ENCODE measurements around the gene ERMN. TPM values are rescaled to one million over a fixed set of nuclear protein-coding genes. Genes with fewer than 3 reads are reported as not detected.

Gene ERMN
- total RNA-seq, 2 donors from 2014 or later: 0.55 to 0.68 TPM

GRCh38 chr2:157321466-157321865, 4.2 kb downstream of the ERMN start:
- H3K27ac Mint-ChIP-seq: no peak overlapping the region
- H3K36me3 Mint-ChIP-seq (ENCODE audit: low read depth): no peaks in the 10 kb centered on the region
- Histone ChIP-seq H3K9ac (ENCODE audit: extremely low read depth, low read length, poor library complexity, severe bottlenecking) (no peak overlapping the region), H3K27me3 (ENCODE audit: control insufficient read depth, insufficient read depth, low read length, poor library complexity, severe bottlenecking) (no peaks in the 10 kb centered on the region), H3K36me3 (ENCODE audit: control insufficient read depth, insufficient read depth, low read length) (no peaks in the 10 kb centered on the region), H3K4me3 (ENCODE audit: low read length) (no peak overlapping the region), H3K4me1 (ENCODE audit: control insufficient read depth, insufficient read depth, low read length) (peaks cover 23% of the 10 kb centered on the region), H3K9me3 (ENCODE audit: control insufficient read depth, low read length) (no peaks in the 10 kb centered on the region), H3K27ac (ENCODE audit: low read depth, low read length) (no peak overlapping the region)
- no peaks in the 10 kb centered on the region for H3K27me3 Mint-ChIP-seq (ENCODE audit: insufficient read depth)
- TF ChIP-seq CTCF (conservative IDR thresholded peaks at IDR 0.05): no peak
- WGBS, 2 experiments (ENCODE audit: insufficient coverage in 1 of 2, insufficient read length in 1 of 2): 67 to 73% methylated on average over 1 to 2 of the region's 2 CpGs
- DNase-seq: no peak
- no peak overlapping the region for H3K4me3 Mint-ChIP-seq
- no peaks in the 10 kb centered on the region for H3K9me3 Mint-ChIP-seq
- peaks cover 29% of the 10 kb centered on the region for H3K4me1 Mint-ChIP-seq

- no peaks in the 10 kb centered on the region for H3K9me3 Mint-ChIP-seq
- Histone ChIP-seq H3K4me3 (ENCODE audit: low read length) (no peak overlapping the region), H3K9me3 (ENCODE audit: control insufficient read depth, low read length) (no peaks in the 10 kb centered on the region), H3K27ac (ENCODE audit: low read depth, low read length) (no peak overlapping the region), H3K27me3 (ENCODE audit: control insufficient read depth, insufficient read depth, low read length, poor library complexity, severe bottlenecking) (no peaks in the 10 kb centered on the region), H3K4me1 (ENCODE audit: control insufficient read depth, insufficient read depth, low read length) (peaks cover 13% of the 10 kb centered on the region), H3K36me3 (ENCODE audit: control insufficient read depth, insufficient read depth, low read length) (no peaks in the 10 kb centered on the region), H3K9ac (ENCODE audit: extremely low read depth, low read length, poor library complexity, severe bottlenecking) (no peak overlapping the region)
- no peaks in the 10 kb centered on the region for H3K36me3 Mint-ChIP-seq (ENCODE audit: low read depth)
- peaks cover 20% of the 10 kb centered on the region for H3K4me1 Mint-ChIP-seq
- no peak overlapping the region for H3K27ac Mint-ChIP-seq
- no peaks in the 10 kb centered on the region for H3K27me3 Mint-ChIP-seq (ENCODE audit: insufficient read depth)
- no peak for TF ChIP-seq CTCF (conservative IDR thresholded peaks at IDR 0.05)
- no peak overlapping the region for H3K4me3 Mint-ChIP-seq
- DNase-seq: no peak
Measured at GRCh38 chr2:157320409-157320808, 5.2 kb downstream of the ERMN start.

GRCh38 chr2:157319795-157320194, 5.8 kb downstream of the ERMN start:
- no peak overlapping the region for H3K4me3 Mint-ChIP-seq
- no peak overlapping the region for H3K27ac Mint-ChIP-seq
- Histone ChIP-seq H3K27ac (ENCODE audit: low read depth, low read length) (no peak overlapping the region), H3K4me3 (ENCODE audit: low read length) (no peak overlapping the region), H3K9ac (ENCODE audit: extremely low read depth, low read length, poor library complexity, severe bottlenecking) (no peak overlapping the region), H3K9me3 (ENCODE audit: control insufficient read depth, low read length) (no peaks in the 10 kb centered on the region), H3K27me3 (ENCODE audit: control insufficient read depth, insufficient read depth, low read length, poor library complexity, severe bottlenecking) (no peaks in the 10 kb centered on the region), H3K4me1 (ENCODE audit: control insufficient read depth, insufficient read depth, low read length) (peaks cover 13% of the 10 kb centered on the region), H3K36me3 (ENCODE audit: control insufficient read depth, insufficient read depth, low read length) (no peaks in the 10 kb centered on the region)
- H3K9me3 Mint-ChIP-seq: no peaks in the 10 kb centered on the region
- DNase-seq: no peak
- TF ChIP-seq CTCF (conservative IDR thresholded peaks at IDR 0.05): no peak
- no peaks in the 10 kb centered on the region for H3K27me3 Mint-ChIP-seq (ENCODE audit: insufficient read depth)
- peaks cover 18% of the 10 kb centered on the region for H3K4me1 Mint-ChIP-seq
- 89 to 100% methylated on average over 1 to 2 of the region's 2 CpGs for WGBS, 2 experiments (ENCODE audit: insufficient coverage in 1 of 2, insufficient read length in 1 of 2)
- no peaks in the 10 kb centered on the region for H3K36me3 Mint-ChIP-seq (ENCODE audit: low read depth)
